ENCODE results near the gene SNX27.

The SNX27 gene

GRCh38 chr1:151720125-151720524 is 108.3 kb downstream of the SNX27 start:
- no peak overlapping the region for H3K4me3 ChIP-seq (ENCODE audit: low read depth, low read length)
- TF ChIP-seq POLR2A (IDR thresholded peaks at IDR 0.05; ENCODE audit: extremely low read depth, insufficient read length) (no peak), CTCF (IDR thresholded peaks at IDR 0.05; ENCODE audit: low read depth, low read length) (no peak), MYC (IDR thresholded peaks at IDR 0.05; ENCODE audit: low read depth, low read length) (no peak), MAX (IDR thresholded peaks at IDR 0.05; ENCODE audit: low read depth, low read length) (no peak)
- no peak for DNase-seq (ENCODE audit: low read depth)

GRCh38 chr1:151720554-151720953 is 108.7 kb downstream of the SNX27 start:
- no peak for DNase-seq (ENCODE audit: low read depth)
- no peak for TF ChIP-seq MYC (IDR thresholded peaks at IDR 0.05; ENCODE audit: low read depth, low read length)
- TF ChIP-seq CTCF (IDR thresholded peaks at IDR 0.05; ENCODE audit: low read depth, low read length), result no peak
- no peak for TF ChIP-seq MAX (IDR thresholded peaks at IDR 0.05; ENCODE audit: low read depth, low read length)
- TF ChIP-seq POLR2A (IDR thresholded peaks at IDR 0.05; ENCODE audit: extremely low read depth, insufficient read length), result no peak
- no peak overlapping the region for H3K4me3 ChIP-seq (ENCODE audit: low read depth, low read length)

- TF ChIP-seq MYC (IDR thresholded peaks at IDR 0.05; ENCODE audit: low read depth, low read length), result no peak
- no peak within 1 kb of the TSS for H3K4me3 ChIP-seq (ENCODE audit: low read depth, low read length)
- DNase-seq (ENCODE audit: low read depth), result peak; percentile 12
These were observed 109.3 kb downstream of the SNX27 start, which contains the start of gene RIIAD1 for GRCh38 chr1:151720974-151721787. Gene RIIAD1 (plus strand): TSS chr1:151721522. CDS start chr1:151721537, 15 bp downstream.

GRCh38 chr1:151721788-151722510 is 110.1 kb downstream of the SNX27 start:
- TF ChIP-seq MAX (IDR thresholded peaks at IDR 0.05; ENCODE audit: low read depth, low read length), result no peak
- no peak for TF ChIP-seq MYC (IDR thresholded peaks at IDR 0.05; ENCODE audit: low read depth, low read length)
- no peak for TF ChIP-seq POLR2A (IDR thresholded peaks at IDR 0.05; ENCODE audit: extremely low read depth, insufficient read length)
- TF ChIP-seq CTCF (IDR thresholded peaks at IDR 0.05; ENCODE audit: low read depth, low read length), result no peak
- no peak for DNase-seq (ENCODE audit: low read depth)
- no peak overlapping the region for H3K4me3 ChIP-seq (ENCODE audit: low read depth, low read length)

- TF ChIP-seq CTCF (IDR thresholded peaks at IDR 0.05; ENCODE audit: low read depth, low read length) (no peak), MYC (IDR thresholded peaks at IDR 0.05; ENCODE audit: low read depth, low read length) (no peak), MAX (IDR thresholded peaks at IDR 0.05; ENCODE audit: low read depth, low read length) (no peak), POLR2A (IDR thresholded peaks at IDR 0.05; ENCODE audit: extremely low read depth, insufficient read length) (no peak)
- DNase-seq (ENCODE audit: low read depth), result no peak
- no peak overlapping the region for H3K4me3 ChIP-seq (ENCODE audit: low read depth, low read length)
These were observed 112.0 kb downstream of the SNX27 start for GRCh38 chr1:151723726-151724370.

Measured in NB4 (cell line).